Placental epithelial cell (primary cell): Measurements from ENCODE around the gene MYLK3. TPM values are rescaled to one million over a fixed set of nuclear protein-coding genes. Genes with fewer than 3 reads are reported as not detected.

Source experiments
- total RNA-seq: library from RNA; depleted of rRNA; stranded (reverse); fragments of >200 nt; gene quantifications from 2 replicates; pipeline ENCODE4 v1.2.3, GENCODE V29; 2012

The MYLK3 gene
- total RNA-seq: 0.11 TPM in 1 of 2 replicates, not detected in the other

DNA sequence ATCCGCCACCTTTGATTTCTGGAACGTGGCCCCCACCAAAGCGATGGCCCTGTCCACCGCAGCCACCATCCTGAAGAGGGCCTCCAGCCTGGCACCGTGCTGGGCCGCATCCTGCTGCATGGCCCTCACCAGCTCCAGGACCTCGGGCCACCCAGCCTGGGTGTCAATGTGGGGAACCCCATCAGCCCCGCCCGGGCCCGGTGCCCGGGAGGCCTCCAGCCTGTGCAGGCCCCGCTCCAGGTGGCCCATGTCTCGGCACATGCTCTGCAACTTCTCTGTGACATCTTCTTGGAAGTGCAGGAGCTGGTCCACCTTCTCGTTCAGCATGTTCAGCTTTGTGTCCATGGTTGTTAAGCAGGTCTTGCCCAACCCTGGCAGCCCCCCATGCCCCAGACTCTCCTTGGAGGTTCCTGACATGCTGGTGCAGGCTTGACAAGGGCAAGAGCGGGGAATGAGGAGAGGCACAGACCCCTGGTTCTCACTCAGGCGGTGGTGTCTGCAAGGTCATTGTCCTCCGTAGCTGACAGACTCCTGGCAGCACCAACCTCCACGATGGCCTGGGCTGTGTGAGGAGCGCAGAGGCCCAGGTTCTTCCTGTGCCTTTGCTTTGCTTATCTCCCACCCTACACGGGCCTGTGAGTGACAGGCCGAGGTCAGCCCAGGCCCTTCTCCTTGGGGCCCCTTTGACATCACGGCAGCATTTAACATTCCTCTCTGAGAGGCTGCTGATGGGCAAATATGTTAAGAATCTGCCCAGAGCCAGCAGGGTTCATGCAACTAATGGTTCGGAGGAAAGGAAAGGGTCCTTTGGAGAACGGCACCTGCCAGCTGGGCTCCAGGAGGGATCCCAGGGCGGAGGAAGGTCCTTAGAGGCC is at the start of gene MYLK3:
Gene MYLK3, minus strand, starts transcription at position 568 of the 875 bp plus-strand sequence. Its CDS starts 151 bp downstream, at position 417.

DNA sequence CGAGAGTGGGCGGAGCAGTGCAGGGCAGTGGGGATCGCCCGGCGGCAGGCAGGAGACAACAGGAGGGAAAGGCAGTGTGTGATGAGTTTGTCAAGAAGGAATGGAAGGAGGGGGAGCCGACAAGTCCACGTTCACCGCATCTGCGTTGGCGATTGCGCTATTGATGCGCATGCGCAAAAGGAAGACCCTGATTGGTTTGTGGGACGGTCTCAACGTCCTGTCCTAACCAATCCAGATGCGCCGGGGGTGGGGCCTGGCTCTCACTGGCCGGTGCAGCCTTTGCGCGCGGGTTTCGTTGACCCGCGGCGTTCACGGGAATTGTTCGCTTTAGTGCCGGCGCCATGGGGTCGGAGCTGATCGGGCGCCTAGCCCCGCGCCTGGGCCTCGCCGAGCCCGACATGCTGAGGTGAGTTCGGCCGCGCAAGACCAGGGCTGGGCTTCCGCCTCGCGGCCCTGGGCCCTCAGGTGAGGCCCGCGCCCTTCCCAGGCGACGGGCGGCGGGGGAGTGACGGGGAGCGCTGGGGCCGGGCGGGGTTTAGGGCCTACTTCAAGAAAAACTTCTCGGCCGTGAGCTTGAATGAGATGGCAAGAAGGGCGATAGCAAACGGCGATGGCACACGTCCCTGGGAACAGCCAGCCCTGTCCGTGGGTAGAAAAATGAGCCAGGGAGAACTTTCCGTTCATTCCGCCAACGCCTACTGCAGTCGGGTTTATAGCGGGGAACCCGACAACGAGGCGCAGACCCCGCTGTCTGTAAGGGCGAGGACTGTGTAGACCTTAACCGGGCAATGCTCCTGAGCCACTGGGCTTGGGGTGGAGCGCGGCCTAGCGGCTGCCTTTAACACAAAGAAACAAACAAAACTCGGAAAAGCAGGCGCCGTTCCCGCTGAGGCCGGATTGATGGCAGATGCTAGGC is 58.5 kb downstream of the MYLK3 start, which contains the start of gene ORC6:
Gene ORC6, plus strand, starts transcription at position 295 of the 916 bp plus-strand sequence. Its CDS starts 47 bp downstream, at position 342.

DNA sequence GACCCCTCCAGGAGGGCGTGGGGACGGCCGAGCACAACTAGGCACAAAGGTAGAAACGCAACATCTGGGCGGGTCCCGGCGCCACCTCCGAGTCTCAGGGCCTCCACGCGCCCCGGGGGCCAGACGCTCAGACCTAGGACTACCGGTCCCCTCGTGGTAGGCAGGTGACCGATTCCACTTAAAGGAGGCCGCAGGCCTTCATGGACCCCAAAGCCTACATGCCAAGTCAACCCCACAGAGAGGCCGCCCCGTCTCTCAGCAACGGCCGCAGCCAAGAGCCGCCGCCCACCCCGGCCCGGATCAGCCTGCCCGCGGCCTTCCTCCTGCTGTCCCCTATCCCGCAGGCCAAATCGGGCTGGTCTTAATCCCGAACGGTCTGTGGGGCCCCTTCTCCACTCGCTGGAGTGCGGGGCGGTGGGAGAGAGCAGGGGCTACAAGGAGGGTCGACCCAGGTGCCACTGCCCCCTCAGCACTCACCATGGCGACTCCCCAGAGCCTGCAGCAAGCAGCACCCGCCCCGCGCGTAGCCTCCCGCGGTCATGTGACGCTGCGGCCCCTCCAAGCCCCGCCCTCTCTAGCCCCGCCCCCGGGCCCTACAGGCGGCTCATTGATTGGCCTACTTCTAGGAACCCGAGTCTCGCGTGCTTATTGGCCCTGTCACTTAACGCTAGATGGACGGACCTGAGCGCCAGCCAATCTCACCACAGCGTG is 59.3 kb downstream of the MYLK3 start, which contains the start of gene VPS35:
Gene VPS35, minus strand, starts transcription at position 525 of the 711 bp plus-strand sequence. Its CDS starts 45 bp downstream, at position 480.

Other genes with a start within 250 kb of the MYLK3 start
- 4.3 and 5.3 TPM in 2 replicates for gene SHCBP1, start 127.0 kb downstream of the MYLK3 start, total RNA-seq
- gene VPS35, start 59.2 kb downstream of the MYLK3 start, total RNA-seq: 84.8 and 168 TPM in 2 replicates
- gene ORC6, start 58.7 kb downstream of the MYLK3 start, total RNA-seq: 2.7 and 5.1 TPM in 2 replicates
- 3.5 and 5.1 TPM in 2 replicates for gene C16orf87, start 82.8 kb upstream of the MYLK3 start, total RNA-seq
- gene GPT2, start 136.0 kb upstream of the MYLK3 start, total RNA-seq: 6.7 and 15.6 TPM in 2 replicates
- 47.1 and 52.1 TPM in 2 replicates for gene DNAJA2, start 225.3 kb upstream of the MYLK3 start, total RNA-seq